NCI-H2196 (cell line): ENCODE data around the gene CD300C.
"Not testable (repeated sequence)": the region's sequence is repeated elsewhere in the genome, so short reads cannot be mapped to it uniquely, and the experiment has no call there.

Experiments used
- DNase-seq: peaks from one replicate; lab custom pipeline; 2025; ENCODE audit not compliant: unreplicated experiment; lab: John Stamatoyannopoulos, UW

Gene CD300C

GRCh38 chr17:74514632-74515334, 31.1 kb downstream of the CD300C start:
- DNase-seq: peak; percentile 49

GRCh38 chr17:74513987-74514631, 31.8 kb downstream of the CD300C start:
- peak; percentile 54 for DNase-seq

- no peak for DNase-seq
Measured at GRCh38 chr17:74512624-74513091, 33.3 kb downstream of the CD300C start.

- DNase-seq: peak; percentile 40
Measured at GRCh38 chr17:74512036-74512435, 33.9 kb downstream of the CD300C start.

- DNase-seq: no peak
Measured at GRCh38 chr17:74508156-74508555, 37.8 kb downstream of the CD300C start.

GRCh38 chr17:74503949-74504348, 42.0 kb downstream of the CD300C start:
- not testable (repeated sequence) for DNase-seq

GRCh38 chr17:74502861-74503260, 43.1 kb downstream of the CD300C start:
- DNase-seq: no peak

- no peak for DNase-seq
Measured at GRCh38 chr17:74499992-74500391, 45.9 kb downstream of the CD300C start.

GRCh38 chr17:74497471-74497870, 48.4 kb downstream of the CD300C start:
- no peak for DNase-seq

- DNase-seq: peak; percentile 76
Measured at GRCh38 chr17:74493331-74493833, 52.5 kb downstream of the CD300C start.

GRCh38 chr17:74491626-74492025, 54.3 kb downstream of the CD300C start:
- no peak for DNase-seq
